Measurements from ENCODE around the gene ZNF660.

Gene ZNF660

DNA sequence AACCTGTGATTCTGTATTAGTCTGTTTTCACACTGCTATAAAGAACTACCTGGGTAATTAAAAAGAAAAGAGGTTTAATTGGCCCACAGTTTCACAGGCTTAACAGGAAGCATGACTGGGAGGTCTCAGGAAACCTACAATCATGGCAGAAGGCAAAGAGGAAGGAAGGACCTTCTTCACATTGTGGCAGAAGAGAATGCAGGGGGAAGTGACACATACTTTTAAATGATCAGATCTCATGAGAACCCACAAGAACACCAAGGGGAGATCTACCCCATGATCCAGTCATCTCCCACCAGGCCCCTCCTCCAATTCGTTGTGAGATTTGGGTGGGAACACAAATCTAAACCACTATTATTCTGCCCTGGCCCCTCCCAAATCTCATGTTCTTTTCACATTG is 23.7 kb upstream of the ZNF660 start:
- no peaks in the 10 kb centered on the region for H3F3A ChIP-seq (ENCODE audit: control insufficient read depth, insufficient read depth)
- no peaks in the 10 kb centered on the region for H3K27me3 ChIP-seq (ENCODE audit: control insufficient read depth, low read length)
- H3K4me2 ChIP-seq (ENCODE audit: low read length) = no peak overlapping the region
- peaks cover 18% of the 10 kb centered on the region; the same call in 1 of the 2 replicates for H3K9me3 ChIP-seq (ENCODE audit: control insufficient read depth, insufficient read depth, low read length)
- H3K36me3 ChIP-seq (ENCODE audit: control insufficient read depth, low read length) = peaks cover 29% of the 10 kb centered on the region
- no peak for TF ChIP-seq EZH2phosphoT487 (IDR thresholded peaks at IDR 0.05; ENCODE audit: borderline replicate concordance, low read length)
- TF ChIP-seq, protein P1, sequence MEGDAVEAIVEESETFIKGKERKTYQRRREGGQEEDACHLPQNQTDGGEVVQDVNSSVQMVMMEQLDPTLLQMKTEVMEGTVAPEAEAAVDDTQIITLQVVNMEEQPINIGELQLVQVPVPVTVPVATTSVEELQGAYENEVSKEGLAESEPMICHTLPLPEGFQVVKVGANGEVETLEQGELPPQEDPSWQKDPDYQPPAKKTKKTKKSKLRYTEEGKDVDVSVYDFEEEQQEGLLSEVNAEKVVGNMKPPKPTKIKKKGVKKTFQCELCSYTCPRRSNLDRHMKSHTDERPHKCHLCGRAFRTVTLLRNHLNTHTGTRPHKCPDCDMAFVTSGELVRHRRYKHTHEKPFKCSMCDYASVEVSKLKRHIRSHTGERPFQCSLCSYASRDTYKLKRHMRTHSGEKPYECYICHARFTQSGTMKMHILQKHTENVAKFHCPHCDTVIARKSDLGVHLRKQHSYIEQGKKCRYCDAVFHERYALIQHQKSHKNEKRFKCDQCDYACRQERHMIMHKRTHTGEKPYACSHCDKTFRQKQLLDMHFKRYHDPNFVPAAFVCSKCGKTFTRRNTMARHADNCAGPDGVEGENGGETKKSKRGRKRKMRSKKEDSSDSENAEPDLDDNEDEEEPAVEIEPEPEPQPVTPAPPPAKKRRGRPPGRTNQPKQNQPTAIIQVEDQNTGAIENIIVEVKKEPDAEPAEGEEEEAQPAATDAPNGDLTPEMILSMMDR (IDR thresholded peaks at IDR 0.05; ENCODE audit: low read depth, low read length, poor library complexity, severe bottlenecking) = no peak
- H3K4me3 ChIP-seq (ENCODE audit: low read length) = no peak overlapping the region
- H3K9me2 ChIP-seq (replicated peaks; ENCODE audit: control insufficient read depth, low read length) = no peaks in the 10 kb centered on the region
- no peak overlapping the region for H3K27ac ChIP-seq (ENCODE audit: low read depth, low read length)
- peaks cover 4% of the 10 kb centered on the region for H3K79me2 ChIP-seq (ENCODE audit: control insufficient read depth, low read length)
- peaks cover 2% of the 10 kb centered on the region for H3K4me1 ChIP-seq (ENCODE audit: control insufficient read depth, low read length)
- H4K20me1 ChIP-seq (ENCODE audit: control insufficient read depth, insufficient read depth, low read depth, low read length) = no peaks in the 10 kb centered on the region

DNA sequence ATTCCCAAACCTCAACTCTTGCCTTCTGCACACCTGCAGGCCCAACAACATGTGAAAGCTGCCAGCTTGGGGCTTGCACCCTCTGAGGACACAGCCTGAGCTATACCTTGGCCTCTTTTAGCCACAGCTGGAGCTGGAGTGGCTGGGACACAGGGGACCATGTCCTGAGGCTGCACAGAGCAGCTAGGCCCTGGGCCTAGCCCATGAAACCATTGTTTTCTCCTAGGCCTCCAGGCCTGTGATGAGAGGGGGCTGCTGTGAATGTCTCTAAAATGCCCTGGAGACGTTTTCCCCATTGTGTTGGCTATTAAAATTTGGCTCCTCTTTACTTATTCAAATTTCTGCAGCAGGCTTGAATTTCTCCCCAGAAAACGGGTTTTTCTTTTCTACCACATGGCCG is 22.6 kb upstream of the ZNF660 start:
- no peaks in the 10 kb centered on the region for H3K9me2 ChIP-seq (replicated peaks; ENCODE audit: control insufficient read depth, low read length)
- no peaks in the 10 kb centered on the region for H3K79me2 ChIP-seq (ENCODE audit: control insufficient read depth, low read length)
- no peaks in the 10 kb centered on the region for H3F3A ChIP-seq (ENCODE audit: control insufficient read depth, insufficient read depth)
- H3K4me1 ChIP-seq (ENCODE audit: control insufficient read depth, low read length) = no peaks in the 10 kb centered on the region
- no peaks in the 10 kb centered on the region for H3K27me3 ChIP-seq (ENCODE audit: control insufficient read depth, low read length)
- TF ChIP-seq, protein P1 (IDR thresholded peaks at IDR 0.05; ENCODE audit: low read depth, low read length, poor library complexity, severe bottlenecking) = no peak
- TF ChIP-seq EZH2phosphoT487 (IDR thresholded peaks at IDR 0.05; ENCODE audit: borderline replicate concordance, low read length) = no peak
- H3K27ac ChIP-seq (ENCODE audit: low read depth, low read length) = no peak overlapping the region
- H3K9me3 ChIP-seq (ENCODE audit: control insufficient read depth, insufficient read depth, low read length) = peaks cover 18% of the 10 kb centered on the region; the same call in 1 of the 2 replicates
- no peaks in the 10 kb centered on the region for H4K20me1 ChIP-seq (ENCODE audit: control insufficient read depth, insufficient read depth, low read depth, low read length)
- no peak overlapping the region for H3K4me2 ChIP-seq (ENCODE audit: low read length)
- H3K36me3 ChIP-seq (ENCODE audit: control insufficient read depth, low read length) = peaks cover 26% of the 10 kb centered on the region
- no peak overlapping the region for H3K4me3 ChIP-seq (ENCODE audit: low read length)

DNA sequence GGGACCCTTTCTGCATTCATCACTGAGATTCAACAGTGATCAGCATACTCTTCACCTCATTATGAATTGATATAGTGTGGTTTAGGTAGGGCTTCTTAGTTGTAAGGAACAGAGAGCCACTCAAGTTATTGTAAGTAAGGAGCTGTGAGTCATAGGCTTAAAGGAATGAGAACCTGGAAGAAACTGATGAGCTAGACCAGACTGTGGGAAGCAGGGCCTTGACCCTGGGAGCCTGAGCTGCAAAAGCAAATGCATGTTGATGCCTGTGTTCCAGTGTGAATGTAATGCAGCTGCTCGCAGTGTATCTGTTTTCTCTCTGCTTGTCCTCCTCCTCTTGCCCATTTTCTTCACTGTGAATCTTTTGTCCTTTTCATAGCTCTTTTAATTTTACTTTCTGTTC is 16.2 kb upstream of the ZNF660 start:
- Histone ChIP-seq H3K4me1 (ENCODE audit: control insufficient read depth, low read length) (no peaks in the 10 kb centered on the region), H3K36me3 (ENCODE audit: control insufficient read depth, low read length) (peaks cover 34% of the 10 kb centered on the region), H3K9me2 (replicated peaks; ENCODE audit: control insufficient read depth, low read length) (no peaks in the 10 kb centered on the region), H3K79me2 (ENCODE audit: control insufficient read depth, low read length) (no peaks in the 10 kb centered on the region), H4K20me1 (ENCODE audit: control insufficient read depth, insufficient read depth, low read depth, low read length) (no peaks in the 10 kb centered on the region), H3K27me3 (ENCODE audit: control insufficient read depth, low read length) (no peaks in the 10 kb centered on the region), H3K4me2 (ENCODE audit: low read length) (no peak overlapping the region), H3K4me3 (ENCODE audit: low read length) (no peak overlapping the region), H3K27ac (ENCODE audit: low read depth, low read length) (no peak overlapping the region), H3K9me3 (ENCODE audit: control insufficient read depth, insufficient read depth, low read length) (peaks cover 16% of the 10 kb centered on the region; the same call in 1 of the 2 replicates), H3F3A (ENCODE audit: control insufficient read depth, insufficient read depth) (no peaks in the 10 kb centered on the region)
- TF ChIP-seq, protein P1 (IDR thresholded peaks at IDR 0.05; ENCODE audit: low read depth, low read length, poor library complexity, severe bottlenecking) = no peak
- no peak for TF ChIP-seq EZH2phosphoT487 (IDR thresholded peaks at IDR 0.05; ENCODE audit: borderline replicate concordance, low read length)

All from DOHH2 (cell line).